ENCODE data around the gene MCEE. TPM values are rescaled to one million over a fixed set of nuclear protein-coding genes. Genes with fewer than 3 reads are reported as not detected.
A peak's percentile ranks its signal among the peaks of the same experiment; 100 is the strongest.
"Not testable (repeated sequence)": the region's sequence is repeated elsewhere in the genome, so short reads cannot be mapped to it uniquely, and the experiment has no call there.

Gene MCEE
- total RNA-seq, 1 donor from 2014 or later, result 12.2 TPM

DNA sequence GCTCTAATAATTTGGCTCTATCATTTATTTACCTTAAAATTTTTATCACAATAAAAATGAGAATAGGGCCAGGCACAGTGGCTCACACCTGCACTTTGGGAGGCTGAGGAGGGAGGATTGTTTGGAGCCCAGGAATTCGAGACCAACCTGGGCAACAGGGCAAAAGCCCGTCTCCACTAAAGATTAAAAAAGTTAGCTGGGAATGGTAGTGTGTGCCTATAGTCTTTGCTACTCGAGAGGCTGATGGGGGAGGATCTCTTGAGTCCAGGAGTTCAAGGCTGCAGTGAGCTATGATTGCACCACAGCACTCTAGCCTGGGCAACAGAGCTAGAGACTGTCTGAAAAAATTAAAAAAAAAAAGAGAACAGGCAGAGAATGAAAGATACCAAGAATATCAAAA lies 6.1 kb upstream of the MCEE start:
- intact Hi-C loops (cut with micrococcal nuclease), result no loop called here
- ChIA-PET CTCF (no interaction called here), POLR2A (interaction anchor here (0.7 kb wide), 1 partner anchor 15 kb away, joined by 5 read pairs; no protein-coding TSS in a partner anchor)
- ATAC-seq (ENCODE audit: low read depth) (no peak), DNase-seq (no peak)
- Mint-ChIP-seq H3K27me3 (no peaks in the 10 kb centered on the region), H3K27ac (no peak overlapping the region), H3K4me3 (no peak overlapping the region), H3K9me3 (no peaks in the 10 kb centered on the region), H3K4me1 (no peaks in the 10 kb centered on the region), H3K36me3 (ENCODE audit: low read depth) (peaks cover 57% of the 10 kb centered on the region)
- TF ChIP-seq, protein P1, sequence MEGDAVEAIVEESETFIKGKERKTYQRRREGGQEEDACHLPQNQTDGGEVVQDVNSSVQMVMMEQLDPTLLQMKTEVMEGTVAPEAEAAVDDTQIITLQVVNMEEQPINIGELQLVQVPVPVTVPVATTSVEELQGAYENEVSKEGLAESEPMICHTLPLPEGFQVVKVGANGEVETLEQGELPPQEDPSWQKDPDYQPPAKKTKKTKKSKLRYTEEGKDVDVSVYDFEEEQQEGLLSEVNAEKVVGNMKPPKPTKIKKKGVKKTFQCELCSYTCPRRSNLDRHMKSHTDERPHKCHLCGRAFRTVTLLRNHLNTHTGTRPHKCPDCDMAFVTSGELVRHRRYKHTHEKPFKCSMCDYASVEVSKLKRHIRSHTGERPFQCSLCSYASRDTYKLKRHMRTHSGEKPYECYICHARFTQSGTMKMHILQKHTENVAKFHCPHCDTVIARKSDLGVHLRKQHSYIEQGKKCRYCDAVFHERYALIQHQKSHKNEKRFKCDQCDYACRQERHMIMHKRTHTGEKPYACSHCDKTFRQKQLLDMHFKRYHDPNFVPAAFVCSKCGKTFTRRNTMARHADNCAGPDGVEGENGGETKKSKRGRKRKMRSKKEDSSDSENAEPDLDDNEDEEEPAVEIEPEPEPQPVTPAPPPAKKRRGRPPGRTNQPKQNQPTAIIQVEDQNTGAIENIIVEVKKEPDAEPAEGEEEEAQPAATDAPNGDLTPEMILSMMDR (IDR thresholded peaks at IDR 0.05), result no peak

- Mint-ChIP-seq H3K27ac (no peak overlapping the region), H3K9me3 (no peaks in the 10 kb centered on the region), H3K4me3 (no peak overlapping the region), H3K36me3 (ENCODE audit: low read depth) (peaks cover 42% of the 10 kb centered on the region), H3K4me1 (peaks cover 12% of the 10 kb centered on the region), H3K27me3 (no peaks in the 10 kb centered on the region)
- ATAC-seq (ENCODE audit: low read depth) (no peak), DNase-seq (no peak)
- intact Hi-C loops (cut with micrococcal nuclease), result loop anchor here (5.0 kb wide), 1 partner anchor 1939 kb away; the partner anchor contains the start of gene SFXN5
- ChIA-PET CTCF (no interaction called here), POLR2A (interaction anchor here (1.4 kb wide), 1 partner anchor 65 kb away, joined by 5 read pairs; the partner anchor contains the start of gene NAGK)
- TF ChIP-seq, protein P1 (IDR thresholded peaks at IDR 0.05), result no peak
Measured at GRCh38 chr2:71133603-71134002, 3.6 kb upstream of the MCEE start.

DNA sequence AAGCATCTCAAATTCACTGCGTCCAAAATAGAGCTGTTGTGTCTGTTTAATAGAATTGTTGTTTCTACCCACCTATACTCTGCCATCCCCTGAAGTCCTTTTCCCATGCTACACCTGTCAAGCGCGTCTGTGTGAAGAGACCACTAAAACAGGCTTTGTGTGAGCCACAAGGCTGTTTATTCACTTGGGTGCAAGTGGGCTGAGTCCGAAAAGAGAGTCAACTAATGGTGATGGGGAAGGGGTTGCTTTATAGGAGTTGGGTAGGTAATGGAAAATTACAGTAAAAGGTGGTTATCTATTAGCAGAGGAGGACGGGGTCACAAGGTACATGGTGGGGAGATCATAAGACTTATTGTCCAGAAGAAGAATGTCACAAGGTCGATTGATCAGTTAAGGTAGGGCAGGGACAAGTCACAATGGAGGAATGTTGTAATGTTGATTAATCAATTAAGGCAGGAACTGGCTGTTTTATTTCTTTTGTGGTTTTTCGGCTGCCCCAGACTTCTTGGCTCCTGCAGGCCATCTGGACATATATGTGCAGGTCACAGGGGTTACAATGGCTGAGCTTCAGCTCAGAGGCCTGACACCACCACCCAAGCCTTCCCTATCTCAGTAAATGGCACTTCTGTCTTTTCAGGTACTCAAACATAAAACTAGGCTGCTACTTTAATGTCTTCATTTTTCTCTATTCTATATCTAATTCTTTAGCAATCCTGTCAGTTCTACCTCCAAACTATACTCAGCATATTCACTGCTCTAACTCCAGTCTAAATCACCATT lies 1.5 kb upstream of the MCEE start:
- H3K4me3 Mint-ChIP-seq; ATAC-seq (ENCODE audit: low read depth); DNase-seq; H3K27ac Mint-ChIP-seq; H3K9me3 Mint-ChIP-seq; H3K27me3 Mint-ChIP-seq: not testable (repeated sequence)
- ChIA-PET CTCF (interaction anchor here (1.1 to 3.9 kb wide), 2 partner anchors 18 to 60 kb away, joined by 3 to 26 read pairs; no protein-coding TSS in a partner anchor), POLR2A (interaction anchor here (1.3 to 4.9 kb wide), 6 partner anchors 8 to 200 kb away, joined by 3 to 170 read pairs (median 10); partner anchors contain the start of genes NAGK, PAIP2B and ZNF638)
- peaks cover 17% of the 10 kb centered on the region for H3K4me1 Mint-ChIP-seq
- H3K36me3 Mint-ChIP-seq (ENCODE audit: low read depth), result peaks cover 28% of the 10 kb centered on the region
- intact Hi-C loops (cut with micrococcal nuclease), result loop anchor here (2.0 to 5.0 kb wide), 2 partner anchors 1489 to 1941 kb away; partner anchors contain the start of genes AAK1 and SFXN5

DNA sequence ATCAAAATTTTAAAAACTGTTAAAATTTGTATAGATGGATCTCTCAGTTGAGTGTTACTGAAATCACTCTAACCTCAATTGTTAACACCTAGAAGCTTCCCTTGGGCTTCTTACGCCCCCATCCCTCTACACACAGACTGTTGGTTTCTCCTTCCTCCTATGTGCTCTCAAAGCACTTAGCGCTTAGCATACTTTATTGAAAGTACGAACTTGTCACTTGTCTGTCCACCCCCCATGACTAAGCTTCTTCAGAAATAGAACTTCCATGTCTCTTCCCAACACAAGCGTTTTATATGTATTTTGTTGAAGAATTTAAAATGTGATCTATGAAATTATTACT lies 846 bp upstream of the MCEE start:
- Mint-ChIP-seq H3K4me3 (no peak overlapping the region), H3K27ac (no peak overlapping the region), H3K27me3 (no peaks in the 10 kb centered on the region), H3K9me3 (no peaks in the 10 kb centered on the region), H3K4me1 (peaks cover 17% of the 10 kb centered on the region), H3K36me3 (ENCODE audit: low read depth) (peaks cover 22% of the 10 kb centered on the region)
- DNase-seq, result no peak
- ChIA-PET CTCF (interaction anchor here (1.1 to 3.9 kb wide), 3 partner anchors 17 to 60 kb away, joined by 3 to 26 read pairs (median 5); no protein-coding TSS in a partner anchor), POLR2A (interaction anchor here (0.6 to 4.9 kb wide), 9 partner anchors 9 to 1701 kb away, joined by 3 to 170 read pairs (median 5); partner anchors contain the start of genes AAK1, NAGK, PAIP2B and ZNF638)
- ATAC-seq (ENCODE audit: low read depth), result no peak
- intact Hi-C loops (cut with micrococcal nuclease), result loop anchor here (1.0 to 5.0 kb wide), 10 partner anchors 59 to 1941 kb away; partner anchors contain the start of genes AAK1, NAGK, PAIP2B and SFXN5
- TF ChIP-seq, protein P1 (IDR thresholded peaks at IDR 0.05), result no peak

- CTCF ChIA-PET, result interaction anchor here (1.1 to 3.9 kb wide), 4 partner anchors 29 to 163 kb away, joined by 3 to 26 read pairs (median 6); partner anchors contain the start of gene NAGK
- no peaks in the 10 kb centered on the region for H3K27me3 Mint-ChIP-seq
- peak; percentile 43 for ATAC-seq (ENCODE audit: low read depth)
Measured at GRCh38 chr2:71129902-71130151, 202 bp downstream of the MCEE start.

More at GRCh38 chr2:71129902-71130151, 202 bp downstream of the MCEE start:
- TF ChIP-seq, protein P1 (IDR thresholded peaks at IDR 0.05), result no peak
- intact Hi-C loops (cut with micrococcal nuclease), result loop anchor here (1.0 to 5.0 kb wide), 10 partner anchors 58 to 1942 kb away; partner anchors contain the start of genes AAK1, NAGK, PAIP2B and SFXN5
- Mint-ChIP-seq H3K36me3 (ENCODE audit: low read depth) (peaks cover 15% of the 10 kb centered on the region), H3K27ac (no peak overlapping the region), H3K9me3 (no peaks in the 10 kb centered on the region), H3K4me1 (peaks cover 17% of the 10 kb centered on the region), H3K4me3 (no peak overlapping the region)
- DNase-seq, result no peak
- POLR2A ChIA-PET, result interaction anchor here (0.9 to 4.9 kb wide), 7 partner anchors 52 to 202 kb away, joined by 3 to 170 read pairs (median 7); partner anchors contain the start of genes NAGK, PAIP2B and ZNF638
